ENCODE results near the gene BLTP3B.

Gene BLTP3B

GRCh38 chr12:100133200-100133599, 9.5 kb downstream of the BLTP3B start:
- no peak for DNase-seq (ENCODE audit: low read depth)
- H3K4me3 ChIP-seq (ENCODE audit: low read length) = no peak overlapping the region
- TF ChIP-seq CTCF (conservative IDR thresholded peaks at IDR 0.05; ENCODE audit: low read length) = no peak

- peak; percentile 65 for TF ChIP-seq CTCF (conservative IDR thresholded peaks at IDR 0.05; ENCODE audit: low read length)
- no peak overlapping the region; the same call in 1 of the 2 replicates for H3K4me3 ChIP-seq (ENCODE audit: low read length)
- DNase-seq (ENCODE audit: low read depth) = peak; percentile 70
Observed at GRCh38 chr12:100128512-100128908, 14.2 kb downstream of the BLTP3B start.

GRCh38 chr12:100127766-100128511, 14.7 kb downstream of the BLTP3B start:
- DNase-seq (ENCODE audit: low read depth) = peak; percentile 78
- no peak overlapping the region; the same call in 1 of the 2 replicates for H3K4me3 ChIP-seq (ENCODE audit: low read length)
- TF ChIP-seq CTCF (conservative IDR thresholded peaks at IDR 0.05; ENCODE audit: low read length) = no peak

GRCh38 chr12:100123316-100124095, 19.2 kb downstream of the BLTP3B start:
- no peak overlapping the region for H3K4me3 ChIP-seq (ENCODE audit: low read length)
- DNase-seq (ENCODE audit: low read depth) = peak; percentile 31
- no peak for TF ChIP-seq CTCF (conservative IDR thresholded peaks at IDR 0.05; ENCODE audit: low read length)

GRCh38 chr12:100120355-100120754, 22.3 kb downstream of the BLTP3B start:
- no peak for TF ChIP-seq CTCF (conservative IDR thresholded peaks at IDR 0.05; ENCODE audit: low read length)
- DNase-seq (ENCODE audit: low read depth) = no peak
- no peak overlapping the region for H3K4me3 ChIP-seq (ENCODE audit: low read length)

GRCh38 chr12:100115291-100115690, 27.4 kb downstream of the BLTP3B start:
- no peak for DNase-seq (ENCODE audit: low read depth)

More at GRCh38 chr12:100115291-100115690, 27.4 kb downstream of the BLTP3B start:
- no peak for TF ChIP-seq CTCF (conservative IDR thresholded peaks at IDR 0.05; ENCODE audit: low read length)
- no peak overlapping the region for H3K4me3 ChIP-seq (ENCODE audit: low read length)

All from AG10803 (cell line).